Colonic mucosa (tissue), 4 donors: ENCODE measurements around the gene RCAN1. TPM values are rescaled to one million over a fixed set of nuclear protein-coding genes. Genes with fewer than 3 reads are reported as not detected.
"Not testable (repeated sequence)": the region's sequence is repeated elsewhere in the genome, so short reads cannot be mapped to it uniquely, and the experiment has no call there.

ENCODE experiments used
- DNase-seq: peaks from one replicate; pipeline ENCODE4 v3.0.0-alpha.2; 2020
- H3K27ac ChIP-seq: fragments of 200-600 bp; one replicate; pipeline ENCODE4 v1.8.0; 2021
- H3K27me3 ChIP-seq: fragments of 200-600 bp; one replicate; pipeline ENCODE4 v1.8.0; 2021
- H3K36me3 ChIP-seq: fragments of 200-600 bp; one replicate; pipeline ENCODE4 v1.8.0; 2021
- H3K4me1 ChIP-seq: fragments of 200-600 bp; one replicate; pipeline ENCODE4 v1.8.0; 2021; ENCODE audit warnings: mild to moderate bottlenecking
- H3K4me3 ChIP-seq: fragments of 200-600 bp; one replicate; pipeline ENCODE4 v1.8.0; 2021
- H3K9ac ChIP-seq, 2 donors: one replicate each; pipeline ENCODE4 v1.7.0; 2013; ENCODE audit warnings: control low read depth in 2 of 2, low read depth in 2 of 2, low read length in 2 of 2
- H3K9me3 ChIP-seq: fragments of 200-600 bp; one replicate; pipeline ENCODE4 v1.8.0; 2021
- CTCF ChIP-seq: fragments of 200-600 bp; IDR thresholded peaks from one replicate; pipeline ENCODE4 v1.8.0; 2022; ENCODE audit warnings: antibody characterized with exemption, mild to moderate bottlenecking
- intact Hi-C: fragments of 100-400 bp; cut with DNase I; formaldehyde crosslinking; loops from one replicate; pipeline ENCODE4 v1.14.1; 2022
- total RNA-seq, 2 donors: library from RNA; stranded (reverse); fragmentation: NEBNext Ultra II Directional in 1 of 2; extraction: Animal tissue kit (Norgen Biotek cat#: 25700) in 1 of 2; gene quantifications; one replicate each; pipeline ENCODE4 v1.2.1, GENCODE V29; 2021
- donor health status: healthy.
- donor health status: DM: no; HTN: no; CAD: no.
- donor health status: DM: no; HTN: no; CAD: no.

The RCAN1 gene
- total RNA-seq, 2 donors from 2014 or later = 38.0 to 68.7 TPM

GRCh38 chr21:34502480-34503106, 112.3 kb downstream of the RCAN1 start:
- Histone ChIP-seq H3K4me1 (no peaks in the 10 kb centered on the region), H3K9me3 (no peaks in the 10 kb centered on the region), H3K36me3 (no peaks in the 10 kb centered on the region), H3K27ac (no peak overlapping the region), H3K9ac (no peak overlapping the region), H3K27me3 (no peaks in the 10 kb centered on the region), H3K4me3 (no peak overlapping the region)
- DNase-seq = no peak
- TF ChIP-seq CTCF = no peak
- intact Hi-C loops = no loop called here

- no peaks in the 10 kb centered on the region for H3K27me3 ChIP-seq
- DNase-seq = no peak
- no peak for TF ChIP-seq CTCF
- no peaks in the 10 kb centered on the region for H3K4me1 ChIP-seq
- no peaks in the 10 kb centered on the region for H3K9me3 ChIP-seq
- H3K9ac ChIP-seq = no peak overlapping the region
- H3K36me3 ChIP-seq = no peaks in the 10 kb centered on the region
- intact Hi-C loops = no loop called here
- no peak overlapping the region for H3K27ac ChIP-seq
- no peak overlapping the region for H3K4me3 ChIP-seq
Observed at GRCh38 chr21:34501716-34502115, 113.2 kb downstream of the RCAN1 start.

GRCh38 chr21:34500191-34500590, 114.7 kb downstream of the RCAN1 start:
- intact Hi-C loops = no loop called here
- Histone ChIP-seq H3K27ac (no peak overlapping the region), H3K27me3 (no peaks in the 10 kb centered on the region), H3K36me3 (no peaks in the 10 kb centered on the region), H3K9ac (no peak overlapping the region), H3K9me3 (no peaks in the 10 kb centered on the region), H3K4me1 (no peaks in the 10 kb centered on the region), H3K4me3 (no peak overlapping the region)
- TF ChIP-seq CTCF = no peak
- DNase-seq = no peak

- no peak for DNase-seq
- Histone ChIP-seq H3K9me3 (no peaks in the 10 kb centered on the region), H3K27ac (no peak overlapping the region), H3K9ac (no peak overlapping the region), H3K4me1 (no peaks in the 10 kb centered on the region), H3K36me3 (no peaks in the 10 kb centered on the region), H3K27me3 (no peaks in the 10 kb centered on the region), H3K4me3 (no peak overlapping the region)
- intact Hi-C loops = no loop called here
- no peak for TF ChIP-seq CTCF
Observed at GRCh38 chr21:34499116-34499515, 115.8 kb downstream of the RCAN1 start.

GRCh38 chr21:34498623-34499022, 116.3 kb downstream of the RCAN1 start:
- TF ChIP-seq CTCF = no peak
- Histone ChIP-seq H3K27me3 (no peaks in the 10 kb centered on the region), H3K4me3 (no peak overlapping the region), H3K9ac (no peak overlapping the region), H3K27ac (no peak overlapping the region), H3K4me1 (no peaks in the 10 kb centered on the region), H3K36me3 (no peaks in the 10 kb centered on the region), H3K9me3 (no peaks in the 10 kb centered on the region)
- no peak for DNase-seq
- intact Hi-C loops = no loop called here

- intact Hi-C loops, H3K9me3 ChIP-seq, H3K36me3 ChIP-seq, DNase-seq, H3K4me3 ChIP-seq, H3K9ac ChIP-seq, H3K27ac ChIP-seq, H3K27me3 ChIP-seq, H3K4me1 ChIP-seq: not testable (repeated sequence)
Observed at GRCh38 chr21:34483854-34484253, 131.1 kb downstream of the RCAN1 start.

GRCh38 chr21:34483435-34483834, 131.5 kb downstream of the RCAN1 start:
- H3K4me1 ChIP-seq, H3K36me3 ChIP-seq, H3K4me3 ChIP-seq, H3K9ac ChIP-seq, H3K27me3 ChIP-seq, DNase-seq, intact Hi-C loops, H3K27ac ChIP-seq, H3K9me3 ChIP-seq: not testable (repeated sequence)

- DNase-seq, H3K9ac ChIP-seq, H3K9me3 ChIP-seq, H3K27me3 ChIP-seq, intact Hi-C loops, H3K36me3 ChIP-seq, H3K4me3 ChIP-seq, H3K27ac ChIP-seq, H3K4me1 ChIP-seq: not testable (repeated sequence)
Observed at GRCh38 chr21:34467333-34467732, 147.6 kb downstream of the RCAN1 start.
